GM12873 (cell line): ENCODE results near the gene STRBP.
A peak's percentile ranks its signal among the peaks of the same experiment; 100 is the strongest.

Source experiments
- CTCF ChIP-seq: IDR thresholded peaks from 2 replicates; pipeline ENCODE4 v1.5.1; 2012; ENCODE audit warnings: low read depth, mild to moderate bottlenecking, moderate library complexity, low read length, control low read depth; ENCODE audit not compliant: insufficient read depth; ENCODE audit errors: missing control alignments

Gene STRBP

GRCh38 chr9:123225995-123226394 is 42.4 kb downstream of the STRBP start:
- TF ChIP-seq CTCF = no peak

GRCh38 chr9:123225374-123225813 is 43.0 kb downstream of the STRBP start:
- TF ChIP-seq CTCF = peak; percentile 78

DNA sequence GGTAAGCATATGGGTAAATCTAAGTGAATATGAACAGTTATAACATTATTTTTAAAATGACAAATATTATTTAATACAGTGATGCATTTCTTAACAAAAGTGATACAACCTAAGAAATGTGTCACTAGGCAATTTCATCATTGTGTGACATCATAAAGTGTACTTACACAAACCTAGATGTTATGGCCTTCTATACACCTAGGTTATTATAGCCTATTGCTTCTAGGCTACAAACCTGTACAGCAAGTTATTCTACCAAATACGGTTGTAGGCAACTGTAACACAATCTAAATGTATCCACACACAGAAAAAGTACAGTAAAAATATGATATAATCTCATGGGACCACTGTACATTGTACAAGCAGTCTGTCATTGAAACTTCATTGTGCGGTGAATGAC is 48.3 kb downstream of the STRBP start:
- TF ChIP-seq CTCF = no peak

GRCh38 chr9:123218831-123219230 is 49.6 kb downstream of the STRBP start:
- no peak for TF ChIP-seq CTCF

DNA sequence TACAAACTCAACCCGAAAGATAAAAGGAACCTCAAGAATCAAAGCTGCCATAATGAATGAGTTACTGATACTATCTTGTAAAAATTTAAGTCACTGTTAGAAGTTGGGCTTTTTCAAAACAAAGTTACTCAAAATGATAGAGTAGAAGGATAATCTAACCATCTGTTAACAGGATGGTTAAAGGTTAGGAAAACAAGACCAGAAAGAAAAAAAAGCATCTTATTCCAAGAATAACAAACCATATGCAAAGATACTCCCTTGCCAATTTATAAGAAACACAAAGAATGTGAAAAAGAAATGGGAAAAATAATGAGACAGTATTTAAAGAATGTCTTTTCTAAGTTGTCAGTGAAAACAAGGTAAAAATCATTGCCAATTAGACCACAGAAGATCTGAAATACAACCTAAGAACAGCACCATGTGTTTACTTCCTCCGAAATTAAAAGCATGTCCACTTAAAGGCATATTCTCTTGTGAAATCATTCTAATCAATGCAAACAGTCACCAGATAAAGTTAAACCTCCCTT is 51.2 kb downstream of the STRBP start:
- TF ChIP-seq CTCF = no peak

DNA sequence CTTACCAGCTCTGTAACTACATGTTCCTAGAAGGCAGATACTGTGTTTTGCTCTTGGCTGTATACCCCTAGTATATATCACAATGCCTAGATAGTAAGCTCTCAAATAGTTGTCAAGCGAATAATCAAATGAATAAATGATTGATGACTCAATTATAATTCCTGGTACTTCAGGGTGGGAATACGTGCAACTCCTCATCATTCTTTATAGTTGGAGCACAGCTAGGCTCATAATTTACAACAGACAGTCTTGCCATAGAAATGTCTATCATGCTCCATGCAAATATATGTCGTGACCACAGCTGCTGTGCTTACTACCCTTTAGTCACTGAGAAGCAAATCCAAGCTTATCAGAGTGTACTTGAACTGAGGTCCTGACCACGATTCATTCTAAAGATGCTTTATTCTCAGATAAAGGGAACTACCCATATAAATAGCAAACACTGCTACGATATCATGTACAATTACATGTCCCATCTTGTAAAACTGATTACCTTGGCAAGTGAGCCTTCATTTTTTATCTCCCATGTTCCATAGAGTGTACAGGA is 52.1 kb downstream of the STRBP start:
- TF ChIP-seq CTCF = no peak

- TF ChIP-seq CTCF = no peak
Observed at GRCh38 chr9:123211081-123211480, 57.3 kb downstream of the STRBP start.
